Testis (tissue), 3 donors: ENCODE results near the gene FUT3. TPM values are rescaled to one million over a fixed set of nuclear protein-coding genes. Genes with fewer than 3 reads are reported as not detected.
A peak's percentile ranks its signal among the peaks of the same experiment; 100 is the strongest.

Source experiments
- DNase-seq: peaks from one replicate; pipeline ENCODE4 v3.0.0-alpha.2; 2019
- H3K27ac ChIP-seq, 2 donors: fragments of 200-600 bp; sonication (generic); one replicate each; pipeline ENCODE4 v1.5.1; 2019
- H3K27me3 ChIP-seq: fragments of 200-600 bp; sonication (generic); one replicate; pipeline ENCODE4 v1.5.1; 2019
- H3K36me3 ChIP-seq: fragments of 200-600 bp; sonication (generic); one replicate; pipeline ENCODE4 v1.5.1; 2017; ENCODE audit warnings: low read depth; ENCODE audit errors: missing control alignments
- H3K4me1 ChIP-seq: fragments of 200-600 bp; sonication (generic); one replicate; pipeline ENCODE4 v1.5.1; 2019
- H3K4me3 ChIP-seq, 2 donors: fragments of 200-600 bp; sonication (generic); one replicate each; pipeline ENCODE4 v1.5.1; 2017 to 2019
- H3K9me3 ChIP-seq: fragments of 200-600 bp; sonication (generic); one replicate; pipeline ENCODE4 v1.5.1; 2017
- CTCF ChIP-seq, 3 experiments: fragments of 450-650 bp in 2 of 3; fragments of 200-600 bp in 1 of 3; sonication (generic) in 1 of 3; IDR thresholded peaks; one replicate each; pipeline ENCODE4 v1.5.1; 2016 to 2019; ENCODE audit warnings: antibody characterized with exemption in 3 of 3, mild to moderate bottlenecking in 2 of 3, moderate library complexity in 1 of 3
- POLR2A ChIP-seq: fragments of 450-650 bp; IDR thresholded peaks from one replicate; pipeline ENCODE4 v1.6.1; 2017; ENCODE audit warnings: antibody characterized with exemption, mild to moderate bottlenecking, moderate library complexity
- WGBS, 2 donors: methylation state at CpG; one replicate each; pipeline ENCODE4 v1.1.5; 2018; 5-methylcytosine and 5-hydroxymethylcytosine counted together
- intact Hi-C: fragments of 100-400 bp; cut with DNase I; formaldehyde crosslinking; loops from one replicate; pipeline ENCODE4 v1.15.1; 2023; ENCODE audit warnings: low total_unique reads
- polyA plus RNA-seq: library from polyadenylated mRNA; stranded (reverse); fragments of 350-450 nt; fragmentation: Illumina TruSeq; extraction: RNeasy Lipid Tissue Mini Kit (QIAGEN cat#74804); gene quantifications from one replicate; pipeline ENCODE4 v1.2.3, GENCODE V29; 2014; ENCODE audit warnings: low read depth, low replicate concordance; ENCODE audit not compliant: insufficient read depth
- total RNA-seq, 2 donors: library from RNA; depleted of rRNA; stranded (reverse); fragments of >200 nt; gene quantifications; one replicate each; pipeline ENCODE4 v1.2.3, GENCODE V29; 2016

Gene FUT3
- total and polyA plus RNA-seq, 3 donors from 2014 or later, result 1.1 to 4.4 (median 3.5) TPM

- no peak for TF ChIP-seq POLR2A
- Histone ChIP-seq H3K27ac (no peak overlapping the region), H3K36me3 (no peaks in the 10 kb centered on the region), H3K4me3 (no peak overlapping the region), H3K4me1 (no peaks in the 10 kb centered on the region), H3K27me3 (no peaks in the 10 kb centered on the region), H3K9me3 (no peaks in the 10 kb centered on the region)
- intact Hi-C loops, result no loop called here
- DNase-seq, result no peak
- WGBS, 2 donors, result 56 to 57% methylated on average over 15 of the region's 15 CpGs
These were observed 13.4 kb downstream of the FUT3 start for GRCh38 chr19:5837761-5838352.

GRCh38 chr19:5832527-5833216, 18.6 kb downstream of the FUT3 start:
- DNase-seq, result no peak
- H3K27me3 ChIP-seq, result no peaks in the 10 kb centered on the region
- 90 to 96% methylated on average over 6 of the region's 6 CpGs for WGBS, 2 donors
- TF ChIP-seq CTCF (IDR thresholded peaks at IDR 0.05) (no peak), POLR2A (no peak)
- H3K4me1 ChIP-seq, result no peaks in the 10 kb centered on the region
- intact Hi-C loops, result no loop called here
- no peaks in the 10 kb centered on the region for H3K9me3 ChIP-seq
- H3K4me3 ChIP-seq, result no peak overlapping the region
- no peak overlapping the region for H3K27ac ChIP-seq
- H3K36me3 ChIP-seq, result no peaks in the 10 kb centered on the region

- Histone ChIP-seq H3K36me3 (no peaks in the 10 kb centered on the region), H3K27me3 (no peaks in the 10 kb centered on the region), H3K9me3 (no peaks in the 10 kb centered on the region), H3K4me3 (no peak overlapping the region), H3K4me1 (peaks cover under 1% of the 10 kb centered on the region), H3K27ac (no peak overlapping the region)
- whole genome bisulfite sequencing, 2 donors, result 70 to 77% methylated on average over 12 to 22 of the region's 22 CpGs
- no peak for TF ChIP-seq POLR2A
- TF ChIP-seq CTCF (IDR thresholded peaks at IDR 0.05), result no peak
- DNase-seq, result no peak
- intact Hi-C loops, result no loop called here
These were observed 19.2 kb downstream of the FUT3 start for GRCh38 chr19:5832061-5832460.

- Histone ChIP-seq H3K9me3 (no peaks in the 10 kb centered on the region), H3K4me3 (no peak overlapping the region), H3K4me1 (peaks cover 3% of the 10 kb centered on the region), H3K27me3 (no peaks in the 10 kb centered on the region), H3K27ac (no peak overlapping the region), H3K36me3 (no peaks in the 10 kb centered on the region)
- DNase-seq, result no peak
- intact Hi-C loops, result no loop called here
- 88 to 91% methylated on average over 8 to 9 of the region's 9 CpGs for WGBS, 2 donors
- TF ChIP-seq POLR2A (no peak), CTCF (IDR thresholded peaks at IDR 0.05) (no peak)
These were observed 20.1 kb downstream of the FUT3 start for GRCh38 chr19:5831159-5831558.

- Histone ChIP-seq H3K9me3 (no peaks in the 10 kb centered on the region), H3K4me1 (peaks cover 3% of the 10 kb centered on the region), H3K27me3 (no peaks in the 10 kb centered on the region), H3K36me3 (no peaks in the 10 kb centered on the region), H3K27ac (no peak overlapping the region), H3K4me3 (peak overlapping the region in 1 of 2 donors; percentile 64)
- TF ChIP-seq CTCF (IDR thresholded peaks at IDR 0.05) (no peak), POLR2A (no peak)
- no peak for DNase-seq
- intact Hi-C loops, result no loop called here
- 17 to 47% methylated on average over 14 to 33 of the region's 34 CpGs for WGBS, 2 donors
These were observed 21.5 kb downstream of the FUT3 start for GRCh38 chr19:5829567-5830310.
